Right lobe of liver (tissue), 6 donors: ENCODE data around the gene CBL. TPM values are rescaled to one million over a fixed set of nuclear protein-coding genes. Genes with fewer than 3 reads are reported as not detected.
"Not testable (repeated sequence)": the region's sequence is repeated elsewhere in the genome, so short reads cannot be mapped to it uniquely, and the experiment has no call there.

ENCODE experiments used
- ATAC-seq, 4 donors: fragments of 200-7000 bp; cut with Tn5 transposase; one replicate each; pipeline ENCODE4 v1.9.1; 2020; ENCODE audit warnings: mild to moderate bottlenecking in 4 of 4, moderate library complexity in 4 of 4
- DNase-seq, 3 donors: peaks; one replicate each; pipeline ENCODE4 v3.0.0-alpha.2; 2020
- H3K27ac ChIP-seq, 3 donors: fragments of 200-600 bp; one replicate each; pipeline ENCODE4 v1.8.0; 2022
- H3K27me3 ChIP-seq, 2 donors: fragments of 200-600 bp; one replicate each; pipeline ENCODE4 v1.8.0; 2022
- H3K36me3 ChIP-seq, 4 donors: fragments of 200-600 bp; sonication (generic) in 1 of 4; one replicate each; pipeline versions ENCODE4 v1.5.1 to v1.8.0; 2017 to 2022; ENCODE audit warnings: control low read depth in 1 of 4
- H3K4me1 ChIP-seq, 4 donors: fragments of 200-600 bp; sonication (generic) in 1 of 4; one replicate each; pipeline versions ENCODE4 v1.5.1 to v1.8.0; 2017 to 2022; ENCODE audit warnings: control low read depth in 1 of 4
- H3K4me3 ChIP-seq, 3 donors: fragments of 200-600 bp; one replicate each; pipeline ENCODE4 v1.8.0; 2022
- H3K9me3 ChIP-seq, 4 donors: fragments of 200-600 bp; sonication (generic) in 1 of 4; one replicate each; pipeline versions ENCODE4 v1.5.1 to v1.8.0; 2017 to 2022; ENCODE audit warnings: control low read depth in 1 of 4
- CTCF ChIP-seq, 4 donors: fragments of 200-600 bp in 3 of 4; fragments of 450-650 bp in 1 of 4; IDR thresholded peaks; one replicate each; pipeline versions ENCODE4 v1.5.1 to v1.8.0; 2016 to 2022; ENCODE audit warnings: antibody characterized with exemption in 4 of 4, mild to moderate bottlenecking in 2 of 4
- POLR2A ChIP-seq: fragments of 450-650 bp; IDR thresholded peaks from one replicate; pipeline ENCODE4 v1.6.1; 2017; ENCODE audit warnings: antibody characterized with exemption, mild to moderate bottlenecking
- WGBS: methylation state at CpG from one replicate; pipeline ENCODE4 v1.1.6; 2018; ENCODE audit warnings: low coverage, low lambda C conversion rate; ENCODE audit not compliant: insufficient coverage; ENCODE audit errors: missing lambda C conversion rate; 5-methylcytosine and 5-hydroxymethylcytosine counted together
- intact Hi-C, 2 donors: fragments of 100-400 bp; cut with DNase I; formaldehyde crosslinking; loops; one replicate each; pipeline versions ENCODE4 v1.11.2 to v1.14.1; 2022
- total RNA-seq, 6 experiments: library from RNA; depleted of rRNA in 2 of 6; stranded (reverse); fragments of >200 nt in 2 of 6; fragmentation: NEBNext Ultra II Directional in 3 of 6; extraction: Animal tissue kit (Norgen Biotek cat#: 25700) in 3 of 6; gene quantifications; one replicate each; pipeline versions ENCODE4 v1.1.0 to v1.2.4, GENCODE V29; 2016 to 2023
- donor health status: DM: no; HTN: yes; CAD: no.
- donor health status: DM: no; HTN: no; CAD: no.
- donor health status: DM: no; HTN: no; CAD: no.
- donor health status: DM: no; HTN: yes; CAD: no.
- donor health status: DM: no; HTN: yes; CAD: no.

The CBL gene
- total RNA-seq, 6 experiments from 2014 or later = 3.1 to 7.1 (median 4.6) TPM

DNA sequence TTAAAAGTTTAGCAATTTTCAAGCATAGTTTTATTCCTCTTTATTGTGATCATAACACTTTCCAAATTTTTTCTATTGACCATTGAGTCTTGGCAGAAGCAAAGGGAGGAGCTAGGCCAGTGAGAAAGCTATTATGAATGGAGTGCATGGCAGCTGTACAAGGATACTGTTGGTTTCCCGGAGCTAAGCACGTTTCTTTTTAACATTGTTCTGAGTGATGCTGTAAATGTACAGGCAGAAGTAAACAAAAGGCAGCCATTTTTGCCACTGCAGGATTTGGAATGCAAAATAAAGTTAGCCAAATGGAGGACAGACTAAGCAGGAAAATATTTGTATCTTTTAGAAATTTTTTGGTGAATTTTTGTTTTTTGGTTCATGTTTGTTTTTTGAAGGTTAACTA, 16.2 kb downstream of the CBL start:
- DNase-seq = no peak
- ATAC-seq = peak in 1 of 4 donors; percentile 31
- Histone ChIP-seq H3K36me3 (no peaks in the 10 kb centered on the region), H3K4me3 (no peak overlapping the region), H3K27ac (no peak overlapping the region), H3K27me3 (no peaks in the 10 kb centered on the region), H3K4me1 (no peaks in the 10 kb centered on the region), H3K9me3 (no peaks in the 10 kb centered on the region)
- 26% methylated on average over 2 of the region's 2 CpGs for WGBS
- no peak for TF ChIP-seq CTCF (IDR thresholded peaks at IDR 0.05)
- TF ChIP-seq POLR2A = no peak
- intact Hi-C loops = no loop called here

DNA sequence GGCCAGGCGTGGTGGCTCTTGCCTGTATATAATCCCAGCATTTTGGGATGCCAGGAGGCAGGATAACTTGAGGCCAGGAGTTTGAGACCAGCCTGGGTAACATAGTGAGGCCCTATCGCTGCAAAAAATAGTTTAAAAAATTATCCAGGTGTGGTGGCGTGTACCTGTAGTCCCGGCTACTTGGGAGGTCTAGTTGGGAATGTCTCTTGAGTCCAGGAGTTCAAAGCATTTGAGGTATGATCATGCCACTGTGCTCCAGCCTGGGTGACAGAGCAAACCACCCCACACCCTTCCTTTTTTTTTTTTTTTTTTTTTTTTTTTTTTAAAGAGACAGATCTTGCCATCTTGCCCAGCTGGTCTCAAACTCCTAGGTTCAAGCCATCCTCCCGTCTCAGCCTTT, 16.8 kb downstream of the CBL start:
- Histone ChIP-seq H3K27me3 (no peaks in the 10 kb centered on the region), H3K36me3 (no peaks in the 10 kb centered on the region), H3K27ac (no peak overlapping the region), H3K4me3 (no peak overlapping the region), H3K4me1 (no peaks in the 10 kb centered on the region), H3K9me3 (no peaks in the 10 kb centered on the region)
- DNase-seq (no peak), ATAC-seq (no peak)
- TF ChIP-seq POLR2A = no peak
- no peak for TF ChIP-seq CTCF (IDR thresholded peaks at IDR 0.05)
- intact Hi-C loops = no loop called here
- 94% methylated on average over 5 of the region's 5 CpGs for WGBS

DNA sequence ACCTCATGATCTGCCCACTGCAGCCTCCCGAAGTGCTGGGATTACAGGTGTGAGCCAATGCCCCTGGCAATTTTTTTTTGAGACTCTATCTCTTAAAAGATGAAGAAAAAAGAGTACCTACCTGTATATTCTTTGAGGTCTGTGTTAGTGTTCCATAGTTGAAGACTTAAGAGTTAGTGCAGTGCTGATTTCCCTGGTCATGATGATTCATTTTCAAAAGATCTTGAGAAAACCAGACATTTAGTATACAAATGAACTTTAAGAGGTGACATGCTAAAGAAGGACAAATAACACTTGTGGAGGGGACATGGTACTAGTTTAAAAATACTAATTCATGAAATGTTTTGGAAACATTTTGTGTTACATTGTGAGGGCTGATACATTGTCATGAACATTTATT, 17.7 kb downstream of the CBL start:
- no peak overlapping the region for H3K27ac ChIP-seq
- intact Hi-C loops = no loop called here
- DNase-seq = no peak
- H3K4me1 ChIP-seq = no peaks in the 10 kb centered on the region
- TF ChIP-seq POLR2A (no peak), CTCF (IDR thresholded peaks at IDR 0.05) (no peak)
- ATAC-seq = no peak
- H3K27me3 ChIP-seq = no peaks in the 10 kb centered on the region
- 100% methylated on average over 1 of the region's 1 CpG for WGBS
- H3K4me3 ChIP-seq = no peak overlapping the region
- H3K36me3 ChIP-seq = no peaks in the 10 kb centered on the region
- H3K9me3 ChIP-seq = no peaks in the 10 kb centered on the region

GRCh38 chr11:119228535-119229287, 22.6 kb downstream of the CBL start:
- H3K27ac ChIP-seq, ATAC-seq, H3K4me3 ChIP-seq, intact Hi-C loops, H3K36me3 ChIP-seq, H3K9me3 ChIP-seq, H3K27me3 ChIP-seq, DNase-seq: not testable (repeated sequence)
- 76% methylated on average over 4 of the region's 9 CpGs for WGBS
- peaks cover 0 to 11% (median 1%) of the 10 kb centered on the region in 4 donors for H3K4me1 ChIP-seq

GRCh38 chr11:119229288-119229672, 23.1 kb downstream of the CBL start:
- 79% methylated on average over 3 of the region's 3 CpGs for WGBS
- no peak overlapping the region for H3K4me3 ChIP-seq
- no peaks in the 10 kb centered on the region for H3K36me3 ChIP-seq
- H3K27ac ChIP-seq = no peak overlapping the region
- H3K27me3 ChIP-seq = no peaks in the 10 kb centered on the region
- intact Hi-C loops = no loop called here
- H3K9me3 ChIP-seq = no peaks in the 10 kb centered on the region
- peak in 1 of 4 donors; percentile 26 for ATAC-seq
- TF ChIP-seq POLR2A = no peak
- TF ChIP-seq CTCF (IDR thresholded peaks at IDR 0.05) = no peak
- H3K4me1 ChIP-seq = peaks cover 0 to 11% (median 1%) of the 10 kb centered on the region in 4 donors
- no peak for DNase-seq
